Measurements from ENCODE around the gene LSMEM2. TPM values are rescaled to one million over a fixed set of nuclear protein-coding genes. Genes with fewer than 3 reads are reported as not detected.
A peak's percentile ranks its signal among the peaks of the same experiment; 100 is the strongest.

Gene LSMEM2
- total RNA-seq, 1 donor from 2014 or later = not detected

DNA sequence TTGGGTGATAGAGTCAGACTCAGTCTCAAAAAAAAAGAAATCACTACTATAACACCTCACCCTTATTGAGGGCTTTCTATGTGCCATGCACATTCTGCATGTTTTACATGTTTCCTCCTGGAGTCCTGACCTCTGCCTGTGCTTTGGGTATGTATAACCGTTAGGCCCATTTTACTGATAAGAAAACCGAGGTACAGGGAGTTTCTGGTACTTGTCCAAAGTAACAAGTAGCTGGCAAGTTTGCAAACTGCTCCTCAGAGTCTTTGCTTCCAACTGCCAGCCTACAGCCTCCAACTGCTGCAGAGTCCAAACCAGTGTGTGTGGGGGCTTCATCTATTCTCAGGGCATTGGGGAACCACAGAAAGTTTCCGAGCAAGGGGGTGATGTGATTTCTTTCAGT, 46.6 kb upstream of the LSMEM2 start:
- H3K27me3 ChIP-seq = no peaks in the 10 kb centered on the region
- H3K27ac ChIP-seq = no peak overlapping the region
- peaks cover 29% of the 10 kb centered on the region for H3K4me1 ChIP-seq
- H3K36me3 ChIP-seq = no peaks in the 10 kb centered on the region
- no peak overlapping the region for H3K4me3 ChIP-seq
- DNase-seq (ENCODE audit: extremely low spot score in 2 of 2) = no peak
- intact Hi-C loops (cut with DNase I) = no loop called here
- TF ChIP-seq POLR2A (IDR thresholded peaks at IDR 0.05) = no peak
- TF ChIP-seq POLR2AphosphoS5 (IDR thresholded peaks at IDR 0.05; ENCODE audit: insufficient read depth in 1 of 2, low read depth in 1 of 2) = no peak
- TF ChIP-seq, protein P1, sequence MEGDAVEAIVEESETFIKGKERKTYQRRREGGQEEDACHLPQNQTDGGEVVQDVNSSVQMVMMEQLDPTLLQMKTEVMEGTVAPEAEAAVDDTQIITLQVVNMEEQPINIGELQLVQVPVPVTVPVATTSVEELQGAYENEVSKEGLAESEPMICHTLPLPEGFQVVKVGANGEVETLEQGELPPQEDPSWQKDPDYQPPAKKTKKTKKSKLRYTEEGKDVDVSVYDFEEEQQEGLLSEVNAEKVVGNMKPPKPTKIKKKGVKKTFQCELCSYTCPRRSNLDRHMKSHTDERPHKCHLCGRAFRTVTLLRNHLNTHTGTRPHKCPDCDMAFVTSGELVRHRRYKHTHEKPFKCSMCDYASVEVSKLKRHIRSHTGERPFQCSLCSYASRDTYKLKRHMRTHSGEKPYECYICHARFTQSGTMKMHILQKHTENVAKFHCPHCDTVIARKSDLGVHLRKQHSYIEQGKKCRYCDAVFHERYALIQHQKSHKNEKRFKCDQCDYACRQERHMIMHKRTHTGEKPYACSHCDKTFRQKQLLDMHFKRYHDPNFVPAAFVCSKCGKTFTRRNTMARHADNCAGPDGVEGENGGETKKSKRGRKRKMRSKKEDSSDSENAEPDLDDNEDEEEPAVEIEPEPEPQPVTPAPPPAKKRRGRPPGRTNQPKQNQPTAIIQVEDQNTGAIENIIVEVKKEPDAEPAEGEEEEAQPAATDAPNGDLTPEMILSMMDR (IDR thresholded peaks at IDR 0.05) = no peak
- no peaks in the 10 kb centered on the region for H3K9me3 ChIP-seq

DNA sequence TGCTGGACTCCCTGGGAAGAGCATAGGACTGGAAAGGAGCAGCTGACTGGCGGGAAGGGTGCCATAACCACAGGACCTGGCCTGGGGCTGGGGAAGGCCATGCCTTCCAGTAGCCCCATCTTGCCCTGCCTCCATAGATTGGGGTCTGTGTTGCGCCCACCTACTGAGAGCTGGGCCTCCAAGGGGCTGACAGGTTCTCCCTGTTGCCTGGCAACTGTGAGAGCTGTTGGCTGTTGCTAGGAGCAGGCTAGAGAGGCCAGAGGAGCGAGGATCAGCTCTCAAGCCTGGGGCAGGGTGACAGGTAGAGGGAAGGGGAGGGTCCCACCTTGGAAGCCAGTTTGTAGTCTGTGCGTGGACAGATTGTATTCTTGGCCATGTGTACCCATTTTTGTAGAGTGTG, 45.7 kb upstream of the LSMEM2 start:
- no peaks in the 10 kb centered on the region for H3K9me3 ChIP-seq
- TF ChIP-seq POLR2AphosphoS5 (IDR thresholded peaks at IDR 0.05; ENCODE audit: insufficient read depth in 1 of 2, low read depth in 1 of 2) (no peak), POLR2A (IDR thresholded peaks at IDR 0.05) (no peak)
- TF ChIP-seq, protein P1 (IDR thresholded peaks at IDR 0.05) = no peak
- DNase-seq (ENCODE audit: extremely low spot score in 2 of 2) = no peak
- peaks cover 31% of the 10 kb centered on the region for H3K4me1 ChIP-seq
- no peaks in the 10 kb centered on the region for H3K27me3 ChIP-seq
- H3K4me3 ChIP-seq = no peak overlapping the region
- intact Hi-C loops (cut with DNase I) = no loop called here
- H3K27ac ChIP-seq = no peak overlapping the region
- no peaks in the 10 kb centered on the region for H3K36me3 ChIP-seq

GRCh38 chr3:50235716-50236483, 43.0 kb upstream of the LSMEM2 start, which contains the start of gene GNAI2:
GNAI2 (plus strand) TSS chr3:50236204; CDS start chr3:50236336, 132 bp downstream.
- H3K9me3 ChIP-seq = no peaks in the 10 kb centered on the region
- H3K27ac ChIP-seq = peak within 1 kb of the TSS; percentile 92
- peaks cover 55% of the 10 kb centered on the region for H3K4me1 ChIP-seq
- TF ChIP-seq, protein P1 (IDR thresholded peaks at IDR 0.05) = no peak
- TF ChIP-seq POLR2AphosphoS5 (IDR thresholded peaks at IDR 0.05; ENCODE audit: insufficient read depth in 1 of 2, low read depth in 1 of 2) (peak; percentile 87 to 89), POLR2A (IDR thresholded peaks at IDR 0.05) (peak in 1 of 2 donors; percentile 95)
- H3K4me3 ChIP-seq = peak within 1 kb of the TSS; percentile 87 to 97
- DNase-seq (ENCODE audit: extremely low spot score in 2 of 2) = peak; percentile 99 to 100
- H3K27me3 ChIP-seq = no peaks in the 10 kb centered on the region
- H3K36me3 ChIP-seq = no peaks in the 10 kb centered on the region
- intact Hi-C loops (cut with DNase I) = no loop called here

- peaks cover 62% of the 10 kb centered on the region for H3K4me1 ChIP-seq
- TF ChIP-seq POLR2AphosphoS5 (IDR thresholded peaks at IDR 0.05; ENCODE audit: insufficient read depth in 1 of 2, low read depth in 1 of 2) (no peak), POLR2A (IDR thresholded peaks at IDR 0.05) (no peak)
- TF ChIP-seq, protein P1 (IDR thresholded peaks at IDR 0.05) = no peak
Measured at GRCh38 chr3:50236484-50237132, 42.3 kb upstream of the LSMEM2 start.

More at GRCh38 chr3:50236484-50237132, 42.3 kb upstream of the LSMEM2 start:
- DNase-seq (ENCODE audit: extremely low spot score in 2 of 2) = no peak
- no peaks in the 10 kb centered on the region for H3K27me3 ChIP-seq
- H3K9me3 ChIP-seq = no peaks in the 10 kb centered on the region
- no peaks in the 10 kb centered on the region for H3K36me3 ChIP-seq
- peak overlapping the region; percentile 87 to 97 for H3K4me3 ChIP-seq
- H3K27ac ChIP-seq = peak overlapping the region; percentile 92
- intact Hi-C loops (cut with DNase I) = no loop called here

Data from vagina (tissue), 2 donors.